ENCODE data around the gene FLRT2. TPM values are rescaled to one million over a fixed set of nuclear protein-coding genes. Genes with fewer than 3 reads are reported as not detected.

FLRT2 gene
- polyA plus RNA-seq, 3 donors, result 0.01 TPM; not detected in 2

DNA sequence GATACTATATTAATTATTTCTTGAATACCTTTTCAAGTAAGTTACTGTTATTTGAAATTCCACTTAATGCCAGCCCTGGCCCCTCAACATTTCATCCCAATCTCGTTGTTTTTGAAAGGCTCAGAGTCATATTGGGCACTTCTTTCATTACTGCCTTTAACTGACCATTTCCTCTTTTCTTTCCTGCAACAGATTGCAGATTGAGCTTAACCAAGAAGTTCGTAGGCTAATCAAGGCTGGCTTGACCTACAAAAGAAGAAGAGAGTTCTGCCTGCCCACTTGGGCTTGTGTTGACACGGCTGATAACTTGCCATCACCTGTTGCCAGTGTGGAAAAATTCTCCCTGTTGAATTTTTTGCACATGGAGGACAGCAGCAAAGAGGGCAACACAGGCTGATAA is 91.0 kb downstream of the FLRT2 start:
- no peaks in the 10 kb centered on the region for H3K79me2 ChIP-seq (ENCODE audit: insufficient read depth, low read length)
- H4K20me1 ChIP-seq (ENCODE audit: insufficient read depth, low read length), result no peaks in the 10 kb centered on the region
- DNase-seq, result peak; percentile 35 to 43 (median 39)
- H3K4me3 Mint-ChIP-seq, result no peak overlapping the region
- peaks cover 7 to 11% (median 10%) of the 10 kb centered on the region in 3 donors for H3K27me3 Mint-ChIP-seq (ENCODE audit: low read depth in 3 of 3)
- H3K36me3 ChIP-seq (replicated peaks in 1 of 2; ENCODE audit: control insufficient read depth in 1 of 2, insufficient read depth in 2 of 2, low read length in 2 of 2), result no peaks in the 10 kb centered on the region
- no peak overlapping the region for H2AFZ ChIP-seq (ENCODE audit: insufficient read depth, low read depth, low read length, poor library complexity, severe bottlenecking)
- H3K27me3 ChIP-seq (ENCODE audit: control insufficient read depth in 2 of 2, insufficient read depth in 2 of 2, low read length in 2 of 2), result peaks cover 0 to 2% of the 10 kb centered on the region in 2 donors
- H3K9ac ChIP-seq (ENCODE audit: insufficient read depth, low read length, poor library complexity, severe bottlenecking), result no peak overlapping the region
- H3K27ac Mint-ChIP-seq, result peak overlapping the region in 2 of 7 donors; percentile 7 to 65
- H3K27ac ChIP-seq (ENCODE audit: low read depth in 1 of 2, low read length in 2 of 2), result no peak overlapping the region
- no peak overlapping the region for H3K4me3 ChIP-seq (replicated peaks in 1 of 3; ENCODE audit: low read depth in 2 of 3, low read length in 3 of 3)
- peaks cover 14% of the 10 kb centered on the region for H3K4me1 Mint-ChIP-seq
- H3K9me3 ChIP-seq (replicated peaks in 1 of 2; ENCODE audit: control insufficient read depth in 1 of 2, insufficient read depth in 1 of 2, low read length in 2 of 2), result peaks cover 0 to 7% of the 10 kb centered on the region in 2 donors
- no peaks in the 10 kb centered on the region for H3K36me3 Mint-ChIP-seq
- intact Hi-C loops (cut with micrococcal nuclease), result loop anchor here in 1 of 2 donors (10.0 kb wide), 1 partner anchor 56 kb away; no protein-coding TSS in a partner anchor
- WGBS (ENCODE audit: insufficient coverage), result 26% methylated on average over 3 of the region's 3 CpGs
- H3K4me1 ChIP-seq (ENCODE audit: control insufficient read depth in 1 of 2, insufficient read depth in 2 of 2, low read length in 2 of 2), result peaks cover 17 to 26% of the 10 kb centered on the region in 2 donors
- peak overlapping the region; percentile 13 for H3K4me2 ChIP-seq (replicated peaks; ENCODE audit: extremely low read depth, low read length, poor library complexity, severe bottlenecking)
- H3K9me3 Mint-ChIP-seq, result peaks cover 0 to 13% (median 6%) of the 10 kb centered on the region in 7 donors
- TF ChIP-seq, protein P1, sequence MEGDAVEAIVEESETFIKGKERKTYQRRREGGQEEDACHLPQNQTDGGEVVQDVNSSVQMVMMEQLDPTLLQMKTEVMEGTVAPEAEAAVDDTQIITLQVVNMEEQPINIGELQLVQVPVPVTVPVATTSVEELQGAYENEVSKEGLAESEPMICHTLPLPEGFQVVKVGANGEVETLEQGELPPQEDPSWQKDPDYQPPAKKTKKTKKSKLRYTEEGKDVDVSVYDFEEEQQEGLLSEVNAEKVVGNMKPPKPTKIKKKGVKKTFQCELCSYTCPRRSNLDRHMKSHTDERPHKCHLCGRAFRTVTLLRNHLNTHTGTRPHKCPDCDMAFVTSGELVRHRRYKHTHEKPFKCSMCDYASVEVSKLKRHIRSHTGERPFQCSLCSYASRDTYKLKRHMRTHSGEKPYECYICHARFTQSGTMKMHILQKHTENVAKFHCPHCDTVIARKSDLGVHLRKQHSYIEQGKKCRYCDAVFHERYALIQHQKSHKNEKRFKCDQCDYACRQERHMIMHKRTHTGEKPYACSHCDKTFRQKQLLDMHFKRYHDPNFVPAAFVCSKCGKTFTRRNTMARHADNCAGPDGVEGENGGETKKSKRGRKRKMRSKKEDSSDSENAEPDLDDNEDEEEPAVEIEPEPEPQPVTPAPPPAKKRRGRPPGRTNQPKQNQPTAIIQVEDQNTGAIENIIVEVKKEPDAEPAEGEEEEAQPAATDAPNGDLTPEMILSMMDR (IDR thresholded peaks at IDR 0.05), result no peak

DNA sequence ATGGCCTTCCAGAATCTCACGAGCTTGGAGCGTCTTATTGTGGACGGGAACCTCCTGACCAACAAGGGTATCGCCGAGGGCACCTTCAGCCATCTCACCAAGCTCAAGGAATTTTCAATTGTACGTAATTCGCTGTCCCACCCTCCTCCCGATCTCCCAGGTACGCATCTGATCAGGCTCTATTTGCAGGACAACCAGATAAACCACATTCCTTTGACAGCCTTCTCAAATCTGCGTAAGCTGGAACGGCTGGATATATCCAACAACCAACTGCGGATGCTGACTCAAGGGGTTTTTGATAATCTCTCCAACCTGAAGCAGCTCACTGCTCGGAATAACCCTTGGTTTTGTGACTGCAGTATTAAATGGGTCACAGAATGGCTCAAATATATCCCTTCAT is 92.2 kb downstream of the FLRT2 start:
- Histone ChIP-seq H3K27me3 (ENCODE audit: control insufficient read depth in 2 of 2, insufficient read depth in 2 of 2, low read length in 2 of 2) (peaks cover 0 to 2% of the 10 kb centered on the region in 2 donors), H3K36me3 (replicated peaks in 1 of 2; ENCODE audit: control insufficient read depth in 1 of 2, insufficient read depth in 2 of 2, low read length in 2 of 2) (no peaks in the 10 kb centered on the region), H2AFZ (ENCODE audit: insufficient read depth, low read depth, low read length, poor library complexity, severe bottlenecking) (no peak overlapping the region), H3K4me1 (ENCODE audit: control insufficient read depth in 1 of 2, insufficient read depth in 2 of 2, low read length in 2 of 2) (peaks cover 17 to 26% of the 10 kb centered on the region in 2 donors), H3K9ac (ENCODE audit: insufficient read depth, low read length, poor library complexity, severe bottlenecking) (no peak overlapping the region), H3K4me3 (replicated peaks in 1 of 3; ENCODE audit: low read depth in 2 of 3, low read length in 3 of 3) (no peak overlapping the region), H3K9me3 (replicated peaks in 1 of 2; ENCODE audit: control insufficient read depth in 1 of 2, insufficient read depth in 1 of 2, low read length in 2 of 2) (peaks cover 0 to 7% of the 10 kb centered on the region in 2 donors), H3K27ac (ENCODE audit: low read depth in 1 of 2, low read length in 2 of 2) (no peak overlapping the region), H3K4me2 (replicated peaks; ENCODE audit: extremely low read depth, low read length, poor library complexity, severe bottlenecking) (no peak overlapping the region), H3K79me2 (ENCODE audit: insufficient read depth, low read length) (no peaks in the 10 kb centered on the region), H4K20me1 (ENCODE audit: insufficient read depth, low read length) (no peaks in the 10 kb centered on the region)
- WGBS (ENCODE audit: insufficient coverage), result 97% methylated on average over 11 of the region's 13 CpGs
- Mint-ChIP-seq H3K4me3 (no peak overlapping the region), H3K4me1 (peaks cover 14% of the 10 kb centered on the region), H3K36me3 (no peaks in the 10 kb centered on the region), H3K9me3 (peaks cover 0 to 13% (median 6%) of the 10 kb centered on the region in 7 donors), H3K27ac (no peak overlapping the region), H3K27me3 (ENCODE audit: low read depth in 3 of 3) (peaks cover 7 to 11% (median 10%) of the 10 kb centered on the region in 3 donors)
- DNase-seq, result no peak
- TF ChIP-seq, protein P1 (IDR thresholded peaks at IDR 0.05), result no peak
- intact Hi-C loops (cut with micrococcal nuclease), result loop anchor here in 1 of 2 donors (10.0 kb wide), 1 partner anchor 57 kb away; no protein-coding TSS in a partner anchor

Data from CD14-positive monocyte (primary cell).